ENCODE measurements around the gene FLOT1. TPM values are rescaled to one million over a fixed set of nuclear protein-coding genes. Genes with fewer than 3 reads are reported as not detected.
"Not testable (repeated sequence)": the region's sequence is repeated elsewhere in the genome, so short reads cannot be mapped to it uniquely, and the experiment has no call there.

FLOT1 gene
- total RNA-seq, 4 donors from 2014 or later: 115 to 214 (median 166) TPM

GRCh38 chr6:30719791-30720737 lies 22.4 kb downstream of the FLOT1 start, which contains the start of gene TUBB:
TUBB (plus strand) TSS chr6:30720352; CDS start chr6:30720507, 155 bp downstream.
- Histone ChIP-seq H3K4me1 (peaks cover 50 to 70% (median 65%) of the 10 kb centered on the region in 4 donors), H3K9me3 (no peaks in the 10 kb centered on the region), H3K27me3 (no peaks in the 10 kb centered on the region), H3K4me3 (peak within 1 kb of the TSS; percentile 82 to 93 (median 86)), H3K27ac (replicated peaks in 1 of 4) (peak within 1 kb of the TSS; percentile 94 to 98 (median 97)), H3K36me3 (peaks cover 15 to 32% (median 28%) of the 10 kb centered on the region in 4 donors)
- WGBS: under 1% methylated on average over 34 of the region's 38 CpGs
- peak; percentile 99 for DNase-seq (ENCODE audit: extremely low spot score)
- intact Hi-C loops (cut with DNase I): loop anchor here (2.0 kb wide), 1 partner anchor 103 kb away; the partner anchor contains the start of genes MRPS18B and PPP1R10
- TF ChIP-seq POLR2A (IDR thresholded peaks at IDR 0.05; ENCODE audit: low read depth): peak; percentile 91
- no peak for TF ChIP-seq EP300 (IDR thresholded peaks at IDR 0.05)
- peak; percentile 90 to 99 for TF ChIP-seq POLR2AphosphoS5 (IDR thresholded peaks at IDR 0.05)
- peak in 2 of 3 experiments; percentile 21 to 22 for TF ChIP-seq CTCF (IDR thresholded peaks at IDR 0.05)

- Histone ChIP-seq H3K27ac (replicated peaks in 1 of 4) (peak overlapping the region; percentile 83 to 98 (median 95)), H3K27me3 (no peaks in the 10 kb centered on the region), H3K36me3 (peaks cover 17 to 31% (median 25%) of the 10 kb centered on the region in 4 donors), H3K9me3 (no peaks in the 10 kb centered on the region), H3K4me3 (peak overlapping the region; percentile 82 to 93 (median 86)), H3K4me1 (peaks cover 45 to 63% (median 59%) of the 10 kb centered on the region in 4 donors)
- intact Hi-C loops (cut with DNase I): no loop called here
- DNase-seq (ENCODE audit: extremely low spot score): no peak
- TF ChIP-seq EP300 (IDR thresholded peaks at IDR 0.05) (no peak), CTCF (IDR thresholded peaks at IDR 0.05) (no peak), POLR2A (IDR thresholded peaks at IDR 0.05; ENCODE audit: low read depth) (no peak), POLR2AphosphoS5 (IDR thresholded peaks at IDR 0.05) (no peak)
- WGBS: 24% methylated on average over 8 of the region's 8 CpGs
Observed at GRCh38 chr6:30719356-30719755, 23.1 kb downstream of the FLOT1 start.

- intact Hi-C loops (cut with DNase I): not testable (repeated sequence)
Observed at GRCh38 chr6:30717845-30718720, 24.4 kb downstream of the FLOT1 start.

GRCh38 chr6:30717129-30717844 lies 25.2 kb downstream of the FLOT1 start, which contains the start of gene MDC1:
MDC1 (minus strand) TSS chr6:30717281; CDS start chr6:30715175, 2,106 bp downstream.
- intact Hi-C loops (cut with DNase I): no loop called here
- H3K9me3 ChIP-seq: no peaks in the 10 kb centered on the region
- H3K27ac ChIP-seq (replicated peaks in 1 of 4): peak within 1 kb of the TSS; percentile 90 to 95 (median 92)
- peaks cover 23 to 31% (median 26%) of the 10 kb centered on the region in 4 donors for H3K36me3 ChIP-seq
- H3K27me3 ChIP-seq: no peaks in the 10 kb centered on the region
- 0% methylated on average over 16 of the region's 48 CpGs for WGBS
- peak; percentile 100 for DNase-seq (ENCODE audit: extremely low spot score)
- H3K4me1 ChIP-seq: peaks cover 28 to 43% (median 39%) of the 10 kb centered on the region in 4 donors
- peak within 1 kb of the TSS; percentile 68 to 76 (median 73) for H3K4me3 ChIP-seq
- peak; percentile 35 to 48 (median 44) for TF ChIP-seq CTCF (IDR thresholded peaks at IDR 0.05)
- TF ChIP-seq EP300 (IDR thresholded peaks at IDR 0.05): no peak
- TF ChIP-seq POLR2A (IDR thresholded peaks at IDR 0.05; ENCODE audit: low read depth): peak; percentile 31
- TF ChIP-seq POLR2AphosphoS5 (IDR thresholded peaks at IDR 0.05): peak; percentile 97 to 99

More at GRCh38 chr6:30717845-30718720, 24.4 kb downstream of the FLOT1 start:
- 77% methylated on average over 36 of the region's 37 CpGs for WGBS
- H3K9me3 ChIP-seq; DNase-seq (ENCODE audit: extremely low spot score); H3K27me3 ChIP-seq: not testable (repeated sequence)
- H3K36me3 ChIP-seq: peaks cover 17 to 31% (median 25%) of the 10 kb centered on the region in 4 donors
- H3K27ac ChIP-seq (replicated peaks in 1 of 4): peak overlapping the region; percentile 82 to 95 (median 92)
- peak overlapping the region; percentile 68 to 76 (median 73) for H3K4me3 ChIP-seq
- peaks cover 36 to 51% (median 46%) of the 10 kb centered on the region in 4 donors for H3K4me1 ChIP-seq

All from esophagus muscularis mucosa (tissue), 4 donors.